BE2C (cell line): ENCODE results near the gene PDE8A.

Experiments used
- DNase-seq: peaks from one replicate; pipeline ENCODE4 v3.0.0-alpha.2; 2020
- H3K27me3 ChIP-seq: fragments of 250-450 bp; sonication (Bioruptor Pico); 2 replicates; pipeline ENCODE4 v1.5.1; 2020; ENCODE audit warnings: mild to moderate bottlenecking
- H3K36me3 ChIP-seq: fragments of 250-450 bp; sonication (Bioruptor Pico); 2 replicates; pipeline ENCODE4 v1.5.1; 2020; ENCODE audit warnings: mild to moderate bottlenecking
- H3K4me1 ChIP-seq: fragments of 250-450 bp; sonication (Bioruptor Pico); 2 replicates; pipeline ENCODE4 v1.5.1; 2020
- H3K4me3 ChIP-seq: 2 replicates; pipeline ENCODE4 v1.5.1; 2011; ENCODE audit warnings: low read depth, low read length
- H3K9me3 ChIP-seq: fragments of 250-450 bp; sonication (Bioruptor Pico); 2 replicates; pipeline ENCODE4 v1.5.1; 2020
- TF ChIP-seq, protein P1 (sequence below): IDR thresholded peaks from 2 replicates; pipeline ENCODE4 v1.5.1; 2012; ENCODE audit warnings: mild to moderate bottlenecking, low read depth, low read length

PDE8A gene

DNA sequence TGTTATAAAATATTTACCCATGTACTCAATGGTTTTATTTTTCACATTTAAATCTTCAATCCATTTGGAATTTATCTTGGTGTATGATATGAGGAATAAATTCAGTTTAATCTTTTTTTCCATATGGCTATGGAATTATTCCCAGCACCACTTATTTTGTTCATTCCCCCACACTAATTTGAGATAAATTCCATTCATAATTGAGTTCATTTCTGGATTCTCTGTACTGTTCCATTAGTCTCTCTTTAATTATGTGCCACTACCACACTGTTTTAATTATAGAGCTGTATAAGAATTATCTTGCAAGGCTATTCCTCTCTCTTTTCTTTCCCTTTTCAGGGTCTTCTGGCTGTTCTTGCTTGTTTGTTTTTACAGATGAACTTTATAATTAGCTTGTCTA is 34.6 kb downstream of the PDE8A start:
- no peaks in the 10 kb centered on the region for H3K36me3 ChIP-seq
- no peaks in the 10 kb centered on the region for H3K27me3 ChIP-seq

DNA sequence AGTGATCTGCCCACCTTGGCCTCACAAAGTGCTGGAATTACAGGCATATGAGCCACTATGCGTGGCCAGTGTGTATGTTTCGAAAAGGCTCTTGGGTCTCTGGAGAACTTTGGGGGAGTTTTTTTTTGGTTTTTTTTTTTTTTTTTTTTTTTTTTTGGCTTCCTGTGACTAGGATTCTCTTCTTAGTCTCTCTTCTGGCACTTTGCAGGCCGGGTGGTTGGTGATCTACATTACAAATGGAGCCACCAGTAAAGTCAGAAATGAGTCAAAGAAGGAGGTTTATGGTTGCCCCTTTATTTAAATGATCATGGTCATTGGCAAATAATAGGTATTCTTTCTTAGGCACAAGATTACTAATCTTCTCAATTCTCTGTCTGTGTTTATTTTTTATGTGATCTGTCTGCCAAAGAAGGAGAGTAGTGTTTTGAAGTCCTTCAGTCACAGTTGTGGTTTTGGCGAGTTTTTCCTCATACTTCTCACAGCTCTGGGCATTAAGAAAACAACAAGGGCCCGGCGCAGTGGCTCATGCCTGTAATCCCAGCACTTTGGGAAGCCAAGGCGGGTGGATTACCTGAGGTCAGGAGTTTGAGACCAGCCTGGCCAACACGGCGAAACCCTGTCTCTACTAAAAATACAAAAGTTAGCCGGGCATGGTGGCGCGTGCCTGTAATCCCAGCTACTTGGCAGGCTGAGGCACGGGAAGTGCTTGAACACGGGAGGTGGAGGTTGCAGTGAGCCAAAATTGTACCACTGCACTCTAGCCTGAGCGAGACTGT is 38.3 kb downstream of the PDE8A start:
- Histone ChIP-seq H3K4me1 (peaks cover 5% of the 10 kb centered on the region), H3K27me3 (no peaks in the 10 kb centered on the region), H3K9me3 (no peaks in the 10 kb centered on the region), H3K36me3 (no peaks in the 10 kb centered on the region), H3K4me3 (no peak overlapping the region)
- TF ChIP-seq, protein P1, sequence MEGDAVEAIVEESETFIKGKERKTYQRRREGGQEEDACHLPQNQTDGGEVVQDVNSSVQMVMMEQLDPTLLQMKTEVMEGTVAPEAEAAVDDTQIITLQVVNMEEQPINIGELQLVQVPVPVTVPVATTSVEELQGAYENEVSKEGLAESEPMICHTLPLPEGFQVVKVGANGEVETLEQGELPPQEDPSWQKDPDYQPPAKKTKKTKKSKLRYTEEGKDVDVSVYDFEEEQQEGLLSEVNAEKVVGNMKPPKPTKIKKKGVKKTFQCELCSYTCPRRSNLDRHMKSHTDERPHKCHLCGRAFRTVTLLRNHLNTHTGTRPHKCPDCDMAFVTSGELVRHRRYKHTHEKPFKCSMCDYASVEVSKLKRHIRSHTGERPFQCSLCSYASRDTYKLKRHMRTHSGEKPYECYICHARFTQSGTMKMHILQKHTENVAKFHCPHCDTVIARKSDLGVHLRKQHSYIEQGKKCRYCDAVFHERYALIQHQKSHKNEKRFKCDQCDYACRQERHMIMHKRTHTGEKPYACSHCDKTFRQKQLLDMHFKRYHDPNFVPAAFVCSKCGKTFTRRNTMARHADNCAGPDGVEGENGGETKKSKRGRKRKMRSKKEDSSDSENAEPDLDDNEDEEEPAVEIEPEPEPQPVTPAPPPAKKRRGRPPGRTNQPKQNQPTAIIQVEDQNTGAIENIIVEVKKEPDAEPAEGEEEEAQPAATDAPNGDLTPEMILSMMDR: no peak
- DNase-seq: no peak

More for the DNA sequence above, 34.6 kb downstream of the PDE8A start:
- no peak for DNase-seq
- H3K9me3 ChIP-seq: no peaks in the 10 kb centered on the region
- TF ChIP-seq, protein P1: no peak
- H3K4me1 ChIP-seq: no peaks in the 10 kb centered on the region
- no peak overlapping the region for H3K4me3 ChIP-seq

DNA sequence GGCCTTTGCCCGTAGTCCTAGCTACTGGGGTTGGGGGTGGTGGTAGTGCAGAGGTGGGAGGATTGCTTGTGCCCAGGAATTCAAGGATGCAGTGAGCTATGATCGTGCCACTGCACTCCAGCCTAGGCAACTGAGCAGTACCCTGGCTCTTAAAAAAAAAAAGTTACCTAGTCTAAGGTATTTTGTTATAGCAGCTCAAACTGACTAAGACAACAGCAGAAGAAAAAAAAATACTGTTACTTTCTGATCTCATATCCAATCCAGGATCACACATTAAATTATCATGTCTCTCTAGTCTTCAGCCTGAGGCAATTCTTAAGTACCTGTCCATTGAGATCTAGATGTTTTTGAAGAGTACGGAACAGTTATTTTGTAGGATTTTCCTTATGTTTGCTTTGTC is 39.8 kb downstream of the PDE8A start:
- Histone ChIP-seq H3K9me3 (no peaks in the 10 kb centered on the region), H3K4me3 (no peak overlapping the region), H3K27me3 (no peaks in the 10 kb centered on the region), H3K36me3 (no peaks in the 10 kb centered on the region), H3K4me1 (peaks cover 19% of the 10 kb centered on the region)
- no peak for DNase-seq
- TF ChIP-seq, protein P1: no peak

DNA sequence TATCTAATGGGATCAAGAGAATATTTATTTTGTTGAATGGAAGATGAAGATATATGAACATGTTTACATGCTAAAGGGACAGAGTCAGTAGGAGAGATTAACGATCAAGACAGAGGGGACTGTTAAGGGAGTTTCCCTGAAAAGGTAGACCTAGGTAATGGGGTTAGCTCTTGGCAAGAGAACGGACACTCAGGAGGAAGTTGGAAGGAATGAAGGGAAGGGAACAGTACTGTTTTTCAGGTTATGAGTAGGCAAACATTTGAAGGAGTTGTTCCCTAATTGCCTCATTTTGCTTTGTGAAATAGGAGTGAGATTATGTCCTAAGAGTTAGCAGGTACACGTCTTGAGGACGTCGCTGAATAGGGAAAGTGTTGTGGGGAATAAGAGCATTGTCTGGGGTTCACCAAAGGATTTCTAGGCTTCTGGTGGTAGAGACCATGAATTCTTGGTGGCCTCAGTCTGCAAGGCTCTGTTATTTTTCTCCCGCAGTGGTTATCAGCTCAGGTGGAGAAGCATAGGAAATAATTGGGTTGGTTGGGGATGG is 41.3 kb downstream of the PDE8A start:
- Histone ChIP-seq H3K9me3 (no peaks in the 10 kb centered on the region), H3K27me3 (no peaks in the 10 kb centered on the region), H3K4me1 (peaks cover 23% of the 10 kb centered on the region), H3K4me3 (no peak overlapping the region), H3K36me3 (no peaks in the 10 kb centered on the region)
- DNase-seq: no peak
- TF ChIP-seq, protein P1: no peak

DNA sequence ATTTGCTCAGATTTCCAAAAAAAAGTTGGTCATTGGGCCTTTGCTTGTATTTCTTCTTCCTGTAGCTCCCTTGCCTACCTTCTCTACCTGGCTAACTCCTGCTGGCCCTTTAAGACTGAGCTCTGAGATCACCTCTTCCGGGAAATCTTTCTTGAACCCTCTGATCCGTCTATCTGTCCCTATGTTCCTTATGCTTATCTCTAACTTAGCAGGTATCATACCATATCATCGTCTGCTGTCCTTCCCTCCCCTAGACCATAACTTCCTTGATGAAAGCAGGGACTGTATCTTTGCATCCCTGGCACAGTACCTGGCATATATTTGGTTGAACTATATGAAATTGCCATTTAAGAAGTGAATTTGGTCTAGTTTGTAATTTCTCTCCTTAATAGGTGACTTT is 42.3 kb downstream of the PDE8A start:
- TF ChIP-seq, protein P1: no peak
- Histone ChIP-seq H3K4me3 (no peak overlapping the region), H3K27me3 (no peaks in the 10 kb centered on the region), H3K9me3 (no peaks in the 10 kb centered on the region), H3K36me3 (no peaks in the 10 kb centered on the region), H3K4me1 (peaks cover 23% of the 10 kb centered on the region)
- no peak for DNase-seq
